B cell (primary cell): ENCODE measurements around the gene AP2S1. TPM values are rescaled to one million over a fixed set of nuclear protein-coding genes. Genes with fewer than 3 reads are reported as not detected.

Source experiments
- ATAC-seq: fragments of 200-7000 bp; cut with Tn5 transposase; one replicate; pipeline ENCODE4 v1.10.0; 2021; ENCODE audit warnings: low read depth, mild to moderate bottlenecking, moderate number of reproducible peaks, moderate library complexity
- CTCF ChIA-PET: fragments of 350-600 bp; sonication (Branson Sonifier 250); formaldehyde crosslinking; loops from one replicate; lab custom pipeline; 2021; ENCODE audit warnings: antibody characterized with exemption, inconsistent platforms; lab: Charles Lee
- POLR2A ChIA-PET: fragments of 350-600 bp; sonication (Branson Sonifier 250); formaldehyde crosslinking; loops from one replicate; lab custom pipeline; 2021; ENCODE audit warnings: antibody characterized with exemption; lab: Charles Lee
- DNase-seq: peaks from one replicate; pipeline ENCODE4 v3.0.0; 2013
- H2AFZ ChIP-seq: 2 replicates; pipeline ENCODE4 v1.6.1; 2012; ENCODE audit warnings: mild to moderate bottlenecking, low read depth, low read length; ENCODE audit not compliant: insufficient read depth, poor library complexity, severe bottlenecking
- H3K27ac ChIP-seq, 2 donors: 1 replicate in 1 of 2; 2 replicates in 1 of 2; pipeline ENCODE4 v1.5.1; 2012 to 2013; ENCODE audit warnings: low read length in 2 of 2, mild to moderate bottlenecking in 2 of 2, moderate library complexity in 1 of 2
- H3K27me3 ChIP-seq, 4 experiments: fragments of 200-600 bp in 1 of 4; sonication (generic) in 1 of 4; replicated peaks in 1 of 4; 1 replicate in 2 of 4; 2 replicates in 2 of 4; pipeline versions ENCODE4 v1.6.1 to v1.7.0; 2013 to 2016; ENCODE audit warnings: low read length in 3 of 4, mild to moderate bottlenecking in 2 of 4, mixed read lengths in 1 of 4, moderate library complexity in 1 of 4; ENCODE audit not compliant: insufficient read depth in 4 of 4, control insufficient read depth in 3 of 4; ENCODE audit errors: control extremely low read depth in 1 of 4
- H3K36me3 ChIP-seq, 2 experiments: replicated peaks in 1 of 2; 1 replicate in 1 of 2; 2 replicates in 1 of 2; pipeline versions ENCODE4 v1.6.1 to v1.7.1; 2013; ENCODE audit warnings: low read length in 1 of 2; ENCODE audit not compliant: insufficient read depth in 2 of 2, control insufficient read depth in 1 of 2; ENCODE audit errors: control extremely low read depth in 1 of 2, extremely low read depth in 1 of 2
- H3K4me1 ChIP-seq, 2 donors: fragments of 200-600 bp in 1 of 2; sonication (generic) in 1 of 2; 1 replicate in 1 of 2; 2 replicates in 1 of 2; pipeline versions ENCODE4 v1.5.1 to v1.6.1; 2013 to 2017; ENCODE audit warnings: low read length in 2 of 2; ENCODE audit not compliant: control insufficient read depth in 2 of 2, insufficient read depth in 2 of 2
- H3K4me2 ChIP-seq: replicated peaks from 2 replicates; pipeline ENCODE3; 2012; ENCODE audit warnings: mild to moderate bottlenecking, low read depth, low read length; ENCODE audit not compliant: poor library complexity, severe bottlenecking
- H3K4me3 ChIP-seq, 5 experiments: fragments of 200-600 bp in 1 of 5; sonication (generic) in 1 of 5; 1 replicate in 3 of 5; 2 replicates in 2 of 5; pipeline versions ENCODE4 v1.5.1 to v1.7.0; 2011 to 2016; ENCODE audit warnings: low read length in 4 of 5, mild to moderate bottlenecking in 4 of 5, low read depth in 2 of 5, control low read depth in 1 of 5, moderate library complexity in 1 of 5; ENCODE audit not compliant: insufficient read depth in 1 of 5; ENCODE audit errors: control extremely low read depth in 1 of 5, extremely low read depth in 1 of 5
- H3K79me2 ChIP-seq: fragments of 200-600 bp; sonication (generic); one replicate; pipeline ENCODE4 v1.6.0; 2016; ENCODE audit warnings: low read length; ENCODE audit not compliant: control insufficient read depth, insufficient read depth
- H3K9ac ChIP-seq: fragments of 200-600 bp; sonication (generic); 2 replicates; pipeline ENCODE4 v1.6.1; 2017; ENCODE audit warnings: mild to moderate bottlenecking, low read length, moderate library complexity
- H3K9me3 ChIP-seq, 3 donors: one replicate each; pipeline versions ENCODE4 v1.6.1 to v1.7.1; 2013; ENCODE audit warnings: low read length in 2 of 3; ENCODE audit not compliant: control insufficient read depth in 2 of 3, insufficient read depth in 1 of 3; ENCODE audit errors: control extremely low read depth in 1 of 3
- H4K20me1 ChIP-seq: 2 replicates; pipeline ENCODE4 v1.6.0; 2012; ENCODE audit warnings: mild to moderate bottlenecking, low read length; ENCODE audit not compliant: insufficient read depth, control insufficient read depth, poor library complexity, severe bottlenecking
- H3K27ac Mint-ChIP-seq: one replicate; pipeline ENCODE4 v1.8.0; 2021; ENCODE audit warnings: mixed read lengths
- H3K27me3 Mint-ChIP-seq: one replicate; pipeline ENCODE4 v1.8.0; 2021; ENCODE audit warnings: mixed read lengths
- H3K4me1 Mint-ChIP-seq: one replicate; pipeline ENCODE4 v1.8.0; 2021; ENCODE audit warnings: mixed read lengths
- H3K4me3 Mint-ChIP-seq: one replicate; pipeline ENCODE4 v1.8.0; 2021; ENCODE audit warnings: mixed read lengths
- H3K9me3 Mint-ChIP-seq: one replicate; pipeline ENCODE4 v1.8.0; 2022; ENCODE audit warnings: mixed read lengths; ENCODE audit not compliant: insufficient read depth
- CTCF ChIP-seq: fragments of 200-600 bp; IDR thresholded peaks from one replicate; pipeline ENCODE4 v1.8.0; 2022; ENCODE audit warnings: antibody characterized with exemption, mild to moderate bottlenecking
- EZH2 ChIP-seq: IDR thresholded peaks from 2 replicates; pipeline ENCODE4 v1.6.1; 2012; ENCODE audit warnings: borderline replicate concordance, low read depth, mild to moderate bottlenecking, moderate library complexity, low read length; ENCODE audit not compliant: insufficient read depth, poor library complexity, severe bottlenecking
- WGBS: methylation state at CpG from one replicate; pipeline ENCODE4 v1.1.5; 2013; ENCODE audit warnings: missing lambda C conversion rate; ENCODE audit not compliant: insufficient coverage; 5-methylcytosine and 5-hydroxymethylcytosine counted together
- intact Hi-C: fragments of 100-400 bp; cut with micrococcal nuclease; formaldehyde crosslinking; loops from one replicate; pipeline ENCODE4 v1.10.0; 2022
- polyA plus RNA-seq: library from polyadenylated mRNA; depleted of rRNA; stranded (reverse); fragments of >200 nt; gene quantifications from 2 replicates; pipeline ENCODE4 v1.2.3, GENCODE V29; 2012
- total RNA-seq, 2 donors: library from RNA; stranded (reverse); fragments of 120-200 nt in 1 of 2; gene quantifications; 1 replicate in 1 of 2; 2 replicates in 1 of 2; pipeline versions ENCODE4 v1.2.3 to v1.2.4, GENCODE V29; 2013 to 2022

AP2S1 gene
- total and polyA plus RNA-seq, 2 donors (not counting 1 experiment from before 2014, with no cell fraction given), result 47.2 to 51.3 TPM

- H3K4me1 Mint-ChIP-seq, result peaks cover 33% of the 10 kb centered on the region
- WGBS, result 95% methylated on average over 5 of the region's 5 CpGs
- Histone ChIP-seq H3K79me2 (peaks cover 62% of the 10 kb centered on the region), H3K27me3 (no peaks in the 10 kb centered on the region), H3K4me2 (no peak overlapping the region), H3K36me3 (no peaks in the 10 kb centered on the region), H3K4me1 (peaks cover 2% of the 10 kb centered on the region in 2 donors), H3K27ac (no peak overlapping the region), H3K9me3 (no peaks in the 10 kb centered on the region), H4K20me1 (peaks cover 18% of the 10 kb centered on the region), H3K9ac (no peak overlapping the region), H3K4me3 (no peak overlapping the region), H2AFZ (no peak overlapping the region)
- no peak for ATAC-seq
- no peak for DNase-seq
- TF ChIP-seq CTCF (no peak), EZH2 (no peak)
- no peak overlapping the region for H3K27ac Mint-ChIP-seq
- intact Hi-C loops, result no loop called here
- ChIA-PET POLR2A (no interaction called here), CTCF (no interaction called here)
- no peaks in the 10 kb centered on the region for H3K27me3 Mint-ChIP-seq
- H3K4me3 Mint-ChIP-seq, result no peak overlapping the region
- H3K9me3 Mint-ChIP-seq, result no peaks in the 10 kb centered on the region
Observed at GRCh38 chr19:46887240-46887782, 36.7 kb upstream of the AP2S1 start.

GRCh38 chr19:46886546-46887239 lies 36.0 kb upstream of the AP2S1 start:
- WGBS, result no CpG with 5 or more reads among the region's 5 CpGs
- H3K27ac Mint-ChIP-seq, result no peak overlapping the region
- no peak for ATAC-seq
- no peaks in the 10 kb centered on the region for H3K9me3 Mint-ChIP-seq
- H3K27me3 ChIP-seq, result no peaks in the 10 kb centered on the region
- no peaks in the 10 kb centered on the region for H3K36me3 ChIP-seq
- peaks cover 68% of the 10 kb centered on the region for H3K79me2 ChIP-seq
- TF ChIP-seq CTCF (no peak), EZH2 (no peak)
- peaks cover 22% of the 10 kb centered on the region for H4K20me1 ChIP-seq
- CTCF ChIA-PET, result no interaction called here
- peaks cover 32% of the 10 kb centered on the region for H3K4me1 Mint-ChIP-seq
- H3K9ac ChIP-seq, result no peak overlapping the region
- no peaks in the 10 kb centered on the region for H3K4me1 ChIP-seq
- no peak for DNase-seq
- no peaks in the 10 kb centered on the region for H3K27me3 Mint-ChIP-seq
- no peaks in the 10 kb centered on the region for H3K9me3 ChIP-seq
- intact Hi-C loops, result no loop called here
- no peak overlapping the region for H3K4me2 ChIP-seq
- no peak overlapping the region for H2AFZ ChIP-seq
- POLR2A ChIA-PET, result no interaction called here
- H3K4me3 ChIP-seq, result no peak overlapping the region
- no peak overlapping the region for H3K27ac ChIP-seq
- H3K4me3 Mint-ChIP-seq, result no peak overlapping the region
